ENCODE results near the gene KRT40.

Gene KRT40

GRCh38 chr17:40950176-40950575 is 34.0 kb downstream of the KRT40 start:
- DNase-seq: no peak

- DNase-seq: no peak
Observed at GRCh38 chr17:40949418-40949817, 34.7 kb downstream of the KRT40 start.

- no peak for DNase-seq
Observed at GRCh38 chr17:40947929-40948328, 36.2 kb downstream of the KRT40 start.

- DNase-seq: no peak
Observed at GRCh38 chr17:40945414-40945813, 38.7 kb downstream of the KRT40 start.

GRCh38 chr17:40944531-40944930 is 39.6 kb downstream of the KRT40 start:
- DNase-seq: no peak

GRCh38 chr17:40942553-40942952 is 41.6 kb downstream of the KRT40 start:
- no peak for DNase-seq

GRCh38 chr17:40940266-40940665 is 43.9 kb downstream of the KRT40 start:
- DNase-seq: no peak

- DNase-seq: no peak
Observed at GRCh38 chr17:40938981-40939380, 45.1 kb downstream of the KRT40 start.

GRCh38 chr17:40937384-40937819 is 46.7 kb downstream of the KRT40 start, which contains the start of gene KRT23:
KRT23 (minus strand) TSS chr17:40937646; CDS start chr17:40936603, 1,043 bp downstream.
- no peak for DNase-seq

- DNase-seq: no peak
Observed at GRCh38 chr17:40936976-40937375, 47.1 kb downstream of the KRT40 start.

- no peak for DNase-seq
Observed at GRCh38 chr17:40936437-40936971, 47.6 kb downstream of the KRT40 start.

GRCh38 chr17:40935624-40936023 is 48.5 kb downstream of the KRT40 start:
- DNase-seq: no peak

- DNase-seq: no peak
Observed at GRCh38 chr17:40932608-40933007, 51.5 kb downstream of the KRT40 start.

- DNase-seq: no peak
Observed at GRCh38 chr17:40931311-40931710, 52.8 kb downstream of the KRT40 start.
